SH-SY5Y (cell line): Measurements from ENCODE around the gene RNF14.

ENCODE experiments used
- GATA2 ChIP-seq: IDR thresholded peaks from 2 replicates; pipeline ENCODE4 v1.6.1; 2011; ENCODE audit warnings: mild to moderate bottlenecking, low read depth, low read length
- GATA3 ChIP-seq: IDR thresholded peaks from 2 replicates; pipeline ENCODE4 v1.6.1; 2011; ENCODE audit warnings: low read depth, mild to moderate bottlenecking, low read length, moderate library complexity

- TF ChIP-seq GATA3 (no peak), GATA2 (no peak)
Measured at GRCh38 chr5:142020122-142020659, 51.3 kb downstream of the RNF14 start.
